GM21528 (cell line): ENCODE data around the gene TBC1D12.
A peak's percentile ranks its signal among the peaks of the same experiment; 100 is the strongest.
"Not testable (repeated sequence)": the region's sequence is repeated elsewhere in the genome, so short reads cannot be mapped to it uniquely, and the experiment has no call there.

Experiments
- ATAC-seq: cut with Tn5 transposase; IDR thresholded peaks from one replicate; pipeline ENCODE4 v1.9.1; 2021; ENCODE audit warnings: mild to moderate bottlenecking, moderate library complexity; ENCODE audit not compliant: unreplicated experiment, low FRiP score

The TBC1D12 gene

DNA sequence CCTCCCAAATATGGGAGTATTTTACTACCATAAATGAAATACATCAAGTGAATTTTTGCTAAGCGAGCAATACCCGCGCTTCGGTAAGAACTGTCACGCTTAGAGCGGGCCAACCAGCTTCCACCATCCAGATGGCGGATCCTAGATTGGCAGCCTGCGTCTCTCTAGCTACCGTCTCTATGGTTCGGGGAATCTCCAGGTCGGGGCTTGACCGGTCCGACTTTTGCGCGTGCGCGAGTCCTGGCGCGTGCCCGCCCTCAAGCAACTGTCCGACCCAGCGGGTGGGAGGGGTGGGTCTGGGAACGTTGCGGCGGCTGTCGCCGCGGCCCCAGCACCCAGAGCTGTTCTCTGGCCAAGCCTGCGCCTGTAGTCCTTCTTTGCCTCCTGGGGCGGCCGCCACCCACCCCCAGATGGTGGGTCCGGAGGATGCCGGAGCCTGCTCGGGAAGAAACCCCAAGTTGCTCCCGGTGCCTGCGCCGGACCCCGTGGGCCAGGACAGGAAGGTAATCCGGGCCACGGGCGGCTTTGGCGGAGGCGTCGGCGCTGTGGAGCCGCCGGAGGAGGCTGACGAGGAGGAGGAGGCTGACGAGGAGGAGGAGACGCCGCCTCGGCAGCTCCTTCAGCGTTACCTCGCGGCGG lies at the start of gene TBC1D12:
Gene TBC1D12 (plus strand): TSS at position 338 of the 639 bp plus-strand sequence. CDS start 73 bp downstream, at position 411.
- peak; percentile 66 for ATAC-seq

DNA sequence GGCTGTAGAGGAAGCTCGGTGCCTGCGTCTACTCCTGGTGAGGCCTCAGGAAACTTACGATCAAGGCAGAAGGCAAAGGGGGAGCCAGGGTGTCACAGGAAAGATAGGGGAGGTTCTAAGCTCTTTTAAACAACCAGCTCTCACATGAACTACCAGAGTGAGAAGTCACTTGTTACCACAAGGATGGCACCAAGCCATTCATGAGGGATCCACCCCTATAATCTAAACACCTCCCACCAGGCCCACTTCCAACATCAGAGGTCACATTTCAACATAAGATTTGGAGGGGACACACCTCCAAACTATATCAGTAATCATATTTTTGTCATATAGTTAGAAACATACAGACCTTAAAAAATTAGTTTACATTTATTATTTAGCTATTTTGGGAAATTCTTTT lies 49.0 kb upstream of the TBC1D12 start:
- ATAC-seq, result no peak

DNA sequence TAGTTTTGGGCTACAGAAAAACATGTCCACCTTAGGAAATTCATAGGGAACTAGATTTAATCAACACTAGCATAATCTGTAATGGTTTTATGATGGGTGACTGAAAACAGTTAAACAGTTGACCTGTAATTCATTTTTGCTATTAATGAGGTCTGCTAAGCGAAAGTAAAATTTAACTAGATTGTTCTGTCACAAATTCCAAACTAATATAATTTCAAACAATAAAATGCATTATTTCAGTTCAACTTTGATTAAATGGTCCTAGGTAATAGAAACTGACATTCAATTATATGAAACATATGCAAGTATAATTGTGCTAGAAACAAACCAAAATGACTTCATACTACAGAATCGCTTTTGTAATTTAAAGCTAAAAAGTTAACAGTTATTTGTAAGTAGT lies 46.5 kb upstream of the TBC1D12 start:
- no peak for ATAC-seq

DNA sequence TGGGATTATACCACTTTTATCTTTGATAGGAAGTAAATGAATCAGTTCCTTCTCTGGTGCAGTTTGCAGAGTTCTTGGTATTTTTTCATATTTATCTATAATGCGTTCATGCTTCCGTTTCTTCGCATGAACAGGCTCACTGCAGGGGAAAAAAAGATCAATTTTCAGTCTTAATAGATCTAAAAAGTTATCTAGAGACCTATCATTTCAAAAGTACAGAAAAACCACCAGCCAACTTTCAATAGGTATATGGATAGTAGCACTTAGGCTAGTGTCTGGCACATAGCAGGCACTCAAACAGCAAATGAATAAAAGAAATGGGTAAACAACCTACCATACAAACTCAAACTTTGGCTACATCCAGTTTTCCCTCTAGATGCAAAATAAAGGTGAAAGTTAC lies 45.1 kb upstream of the TBC1D12 start:
- ATAC-seq, result no peak

DNA sequence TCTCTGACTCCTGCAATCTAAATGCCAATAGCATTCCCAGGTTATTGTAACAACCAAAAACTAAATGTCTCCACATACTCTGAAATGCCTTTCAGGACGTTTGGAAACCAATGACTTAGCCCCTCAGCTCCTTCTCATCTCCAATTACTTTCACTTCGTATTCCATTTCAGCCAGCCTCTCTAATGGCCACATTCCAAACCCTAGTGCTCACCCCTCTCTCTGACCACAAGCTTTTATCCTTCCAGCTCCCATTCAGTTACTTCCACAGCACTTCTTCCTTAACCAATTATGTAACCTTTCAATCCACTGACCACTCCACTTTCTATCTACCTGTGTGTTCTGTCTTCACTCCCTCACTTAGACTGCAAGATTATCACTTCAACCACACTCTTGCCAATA lies 43.9 kb upstream of the TBC1D12 start:
- no peak for ATAC-seq

DNA sequence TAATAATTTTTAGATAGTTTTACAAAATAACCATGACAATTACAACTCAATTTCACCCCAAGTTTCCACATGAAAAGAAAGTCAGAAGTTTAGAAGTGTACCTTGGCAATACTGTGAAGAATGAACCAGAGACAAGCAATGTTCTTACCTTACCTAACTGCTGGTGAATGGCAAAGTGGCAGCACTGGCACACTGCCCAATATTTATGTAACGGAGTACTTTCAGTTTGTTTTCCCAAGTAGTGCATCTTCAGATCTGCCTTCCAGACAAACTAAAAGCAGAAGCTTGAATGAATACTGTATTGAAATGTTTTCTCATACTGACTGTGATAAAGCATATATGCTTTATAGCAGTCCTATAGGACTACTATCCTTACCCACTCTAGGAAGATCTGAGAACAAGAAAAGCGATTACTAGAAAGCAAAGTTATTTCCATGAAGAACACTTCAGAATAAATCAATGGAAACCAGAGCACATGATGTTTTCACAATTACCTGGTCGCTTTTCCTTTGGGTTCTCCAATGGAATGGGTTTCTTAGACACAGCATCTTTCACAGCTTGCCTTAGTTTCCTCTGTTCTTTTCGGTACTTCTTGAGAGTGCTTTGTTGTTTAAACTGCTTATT lies 41.1 kb upstream of the TBC1D12 start:
- ATAC-seq, result no peak

DNA sequence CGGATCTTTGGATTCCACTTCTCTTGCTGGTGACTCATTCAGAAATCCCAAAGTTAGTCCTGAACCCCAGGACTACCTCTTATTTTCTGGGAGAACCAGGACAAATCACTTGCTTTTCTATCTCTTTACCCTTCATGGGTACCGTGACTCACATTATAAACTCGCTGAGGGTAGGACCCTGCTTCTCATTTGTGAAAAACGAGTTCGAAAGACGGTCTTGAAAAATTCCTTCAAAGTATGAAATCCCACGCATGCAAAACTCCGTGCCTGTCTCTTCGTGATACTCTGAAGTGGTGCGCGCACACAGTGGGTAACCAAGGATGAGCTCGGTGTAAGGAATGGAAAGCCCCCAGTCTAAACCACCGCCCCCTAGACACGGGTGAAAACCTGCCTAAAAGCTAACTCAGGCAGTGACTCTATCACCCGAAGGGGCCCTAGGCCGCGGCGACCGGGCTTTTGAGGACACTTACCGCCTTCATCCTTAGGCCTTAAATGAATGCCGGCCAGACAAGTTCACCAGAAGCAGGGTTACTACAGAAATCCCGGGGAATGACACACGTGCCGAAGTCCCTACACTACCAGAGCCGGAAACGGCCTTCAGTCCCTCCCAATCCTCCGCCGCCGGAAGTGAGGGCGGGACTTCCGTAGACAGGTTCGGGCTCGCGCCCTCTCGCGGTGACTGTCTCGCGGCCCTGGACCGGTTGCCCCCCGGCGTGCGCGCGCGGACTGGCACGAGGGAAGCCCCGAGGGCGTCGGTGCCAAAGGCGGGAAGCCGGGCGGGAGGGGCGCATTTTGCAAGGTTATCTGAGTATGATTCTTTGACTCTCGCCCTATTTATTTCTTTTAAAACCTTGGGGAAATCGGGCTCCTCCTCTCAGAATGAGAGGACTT lies 39.7 kb upstream of the TBC1D12 start, which contains the start of gene NOC3L:
Gene NOC3L (minus strand): TSS at position 580 of the 891 bp plus-strand sequence. CDS start 101 bp downstream, at position 479.
- ATAC-seq, result peak; percentile 99

DNA sequence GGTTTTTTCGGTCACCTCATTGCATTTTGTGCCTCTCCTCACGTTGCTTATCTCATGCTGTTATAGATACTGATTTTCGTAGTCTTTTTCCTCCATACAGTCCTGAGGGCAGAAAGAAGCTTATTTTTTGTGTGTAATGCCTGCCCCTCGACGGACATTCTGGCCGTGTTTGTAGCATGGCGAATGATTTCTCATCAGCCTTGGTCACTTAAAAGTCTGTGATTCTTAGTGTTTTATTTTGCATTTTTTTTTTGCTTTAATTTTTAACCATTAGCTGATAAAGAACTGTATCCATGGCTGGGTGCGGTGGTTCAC lies 39.1 kb upstream of the TBC1D12 start:
- ATAC-seq, result peak; percentile 15

DNA sequence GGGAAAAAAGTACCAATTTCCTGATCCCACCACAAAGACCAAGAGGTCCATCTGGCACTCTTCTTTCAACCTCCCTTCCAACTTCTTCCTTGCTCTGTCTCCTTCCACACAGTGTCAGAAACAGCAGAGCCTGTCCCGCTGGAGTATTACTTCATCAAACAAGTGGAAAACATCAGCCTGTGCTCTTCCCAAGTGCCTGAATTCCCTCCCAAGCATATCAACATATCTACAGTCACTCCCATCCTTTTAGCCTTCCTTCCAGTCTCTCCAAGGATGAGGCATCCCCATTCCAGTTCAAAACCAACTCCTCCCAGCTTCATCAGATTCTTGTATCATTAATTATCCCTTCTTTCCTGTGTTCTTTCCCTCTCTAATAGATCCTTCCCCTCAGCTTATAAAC lies 37.9 kb upstream of the TBC1D12 start:
- ATAC-seq, result no peak

DNA sequence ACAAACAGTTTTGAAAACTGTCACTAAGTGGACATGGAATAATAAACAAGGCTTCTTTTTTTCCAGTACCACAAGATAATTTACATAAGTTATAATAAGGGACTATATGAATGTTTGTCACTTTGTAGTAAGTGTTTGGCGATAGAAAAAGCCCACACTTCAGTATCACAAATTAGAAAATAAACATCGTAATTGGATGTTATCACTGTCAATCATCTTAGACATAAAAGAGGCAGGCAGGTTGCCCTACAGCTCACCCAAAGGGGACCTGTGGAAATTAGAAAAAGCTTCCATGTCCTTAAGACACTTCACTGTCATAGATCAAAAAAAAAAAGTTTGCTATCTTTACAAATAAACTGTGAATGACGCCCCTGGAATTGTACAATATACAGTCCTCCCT lies 36.0 kb upstream of the TBC1D12 start:
- no peak for ATAC-seq

DNA sequence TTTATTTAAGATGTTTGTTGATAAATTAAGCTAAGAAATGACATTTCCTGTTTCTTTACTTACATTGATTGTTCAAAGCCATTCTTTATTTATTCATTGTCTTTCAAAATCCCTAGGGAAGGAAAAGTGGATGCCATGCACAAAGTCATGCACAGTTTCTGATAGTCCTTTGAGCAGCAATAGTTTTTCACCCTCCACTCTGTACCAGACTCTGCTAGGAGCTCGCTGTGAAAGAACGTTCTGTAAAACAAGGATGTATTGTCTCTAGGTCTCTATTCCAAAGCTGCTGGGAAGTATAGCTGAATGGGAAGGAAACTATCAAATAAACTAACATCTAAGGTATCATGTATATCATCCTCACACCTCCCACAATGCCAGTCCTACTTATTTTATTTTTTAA lies 31.8 kb upstream of the TBC1D12 start:
- no peak for ATAC-seq

DNA sequence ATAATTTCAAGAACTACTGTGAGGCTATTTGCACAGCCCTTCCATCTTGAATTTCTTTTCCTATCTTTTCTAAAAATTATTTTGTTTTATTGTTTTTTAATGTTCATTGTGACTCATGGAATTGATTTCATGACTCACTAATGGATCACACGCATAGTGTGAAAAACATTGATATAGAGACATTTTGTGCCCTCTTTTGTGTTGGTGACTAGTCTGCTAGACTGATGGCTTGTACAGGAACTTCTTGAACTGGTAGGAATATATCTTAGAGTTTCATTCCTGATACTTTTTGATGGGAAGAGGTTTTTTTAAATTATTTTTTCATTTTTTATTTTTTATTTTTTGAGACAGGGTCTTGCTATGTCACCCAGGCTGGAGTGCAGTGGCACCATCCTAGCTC lies 27.0 kb upstream of the TBC1D12 start:
- ATAC-seq, result no peak

DNA sequence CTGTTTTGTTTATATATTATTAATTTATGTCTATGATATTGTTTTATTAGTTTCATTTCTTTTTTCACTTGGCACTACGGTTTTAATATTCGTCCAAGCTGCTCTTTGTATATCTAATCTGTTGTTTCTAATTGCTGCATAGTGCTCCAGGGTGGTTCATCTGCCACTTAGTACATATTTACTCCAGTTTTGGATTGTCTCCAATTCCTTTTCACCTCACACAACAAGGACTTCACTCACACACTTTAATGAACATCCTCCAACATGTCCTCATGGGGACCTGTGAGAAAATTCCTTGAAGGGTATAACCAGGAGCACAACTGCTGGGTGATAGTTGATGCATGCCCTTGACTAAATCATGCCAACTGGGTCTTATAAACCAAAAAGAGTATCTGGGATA lies 25.5 kb upstream of the TBC1D12 start:
- no peak for ATAC-seq

DNA sequence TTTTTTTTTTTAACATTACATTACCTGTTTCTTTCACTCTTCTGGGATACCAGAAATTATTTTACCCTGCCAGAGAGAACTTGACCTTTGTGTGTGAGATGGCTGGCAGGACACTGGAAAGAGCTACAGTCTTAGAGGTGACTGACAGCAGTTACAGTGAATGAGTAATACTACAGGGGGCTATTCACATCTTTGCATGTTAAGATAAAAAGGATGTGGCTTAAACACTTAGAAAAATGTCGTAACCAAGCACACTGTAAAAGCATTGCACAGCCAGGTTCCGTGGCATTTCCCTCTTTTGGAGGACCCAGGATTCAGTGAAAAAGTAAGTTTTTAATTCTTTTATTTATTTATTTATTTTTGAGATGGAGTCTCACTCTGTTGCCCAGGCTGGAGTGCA lies 18.8 kb upstream of the TBC1D12 start:
- no peak for ATAC-seq

DNA sequence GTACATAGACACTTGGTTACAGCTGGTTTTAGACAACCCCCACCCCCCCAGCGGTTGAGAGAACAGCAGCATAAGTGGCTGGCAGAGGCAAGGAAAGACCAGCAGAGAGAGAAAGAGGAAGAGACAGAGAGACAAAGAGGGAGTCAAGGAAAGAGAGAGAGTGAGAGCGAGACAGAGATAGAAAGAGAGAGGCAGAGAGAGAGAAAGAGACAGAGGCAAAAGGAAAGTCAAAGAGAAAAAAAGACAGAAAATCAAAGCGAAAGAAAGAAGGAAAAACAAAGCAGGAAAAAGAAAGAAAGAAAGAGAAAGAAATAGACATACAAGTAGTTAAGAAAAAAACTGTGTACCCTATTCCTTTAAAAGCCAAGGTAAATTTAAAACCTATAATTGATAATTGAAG lies 16.6 kb upstream of the TBC1D12 start:
- ATAC-seq, result not testable (repeated sequence)

DNA sequence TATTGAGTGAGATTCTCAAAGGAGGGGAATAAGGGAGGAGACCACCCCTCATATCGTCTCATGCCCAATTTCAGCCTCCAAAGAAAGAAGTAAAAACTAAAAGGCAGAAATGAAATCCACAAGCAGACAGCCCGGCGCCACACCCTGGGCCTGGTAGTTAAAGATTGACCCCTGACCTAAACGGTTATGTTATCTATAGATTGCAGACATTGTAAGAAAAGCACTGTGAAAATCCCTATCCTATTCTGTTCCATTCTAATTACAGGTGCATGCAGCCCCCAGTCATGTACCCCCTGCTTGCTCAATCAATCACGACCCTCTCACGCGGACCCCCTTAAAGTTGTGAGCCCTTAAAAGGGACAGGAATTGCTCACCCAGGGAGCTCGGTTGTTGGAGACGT lies 10.2 kb upstream of the TBC1D12 start:
- not testable (repeated sequence) for ATAC-seq

DNA sequence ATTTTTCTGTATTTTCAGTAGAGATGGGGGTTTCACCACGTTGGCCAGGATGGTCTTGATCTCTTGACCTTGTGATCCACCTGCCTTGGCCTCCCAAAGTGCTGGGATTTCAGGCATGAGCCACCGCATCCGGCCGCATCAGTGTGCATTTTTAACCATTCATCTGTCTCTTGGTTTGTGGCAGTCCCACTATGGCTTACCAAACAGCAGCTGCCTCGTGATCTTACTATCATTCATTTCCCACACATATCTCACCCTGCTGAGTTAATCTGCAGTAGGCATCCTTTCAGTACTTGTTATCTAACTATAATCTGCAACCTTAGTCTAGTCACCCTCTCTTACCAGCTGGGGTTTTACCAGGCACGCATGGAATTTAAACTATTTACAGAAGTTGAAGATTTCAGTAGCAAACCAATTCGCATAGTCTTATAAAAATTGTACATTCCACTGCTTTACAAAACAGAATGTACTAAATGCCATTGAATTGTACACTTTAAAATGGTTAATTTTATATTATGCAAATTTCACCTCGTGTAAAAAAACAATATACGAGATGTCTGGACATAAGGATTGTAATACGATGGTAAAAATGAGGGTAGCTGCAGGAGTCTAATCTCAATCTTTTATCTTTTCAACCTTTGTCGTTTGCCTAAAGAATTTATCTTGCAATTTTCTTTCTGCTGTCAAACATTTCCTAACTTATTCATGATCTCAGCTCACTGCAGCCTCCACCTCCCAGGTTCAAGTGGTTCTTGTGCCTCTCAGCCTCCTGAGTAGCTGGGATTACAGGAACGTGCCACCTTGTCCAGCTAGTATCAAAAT lies 4.6 kb upstream of the TBC1D12 start:
- no peak for ATAC-seq

DNA sequence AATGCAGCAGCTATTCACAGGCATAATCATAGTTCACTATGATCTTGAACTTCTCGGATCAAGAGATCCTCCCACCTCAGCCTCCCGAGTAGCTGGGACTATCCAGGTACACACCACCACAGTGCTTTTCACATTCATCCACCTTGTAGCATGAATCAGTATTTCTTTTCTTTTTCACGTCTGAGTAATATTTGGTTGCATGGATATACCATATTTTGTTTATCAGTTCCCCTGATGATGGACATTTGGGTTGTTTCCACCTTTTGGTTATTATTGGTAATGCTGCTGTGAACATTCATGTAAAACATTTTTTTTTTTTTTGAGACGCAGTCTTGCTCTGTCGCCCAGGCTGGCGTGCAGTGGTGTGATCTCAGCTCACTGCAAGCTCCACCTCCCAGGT lies 3.6 kb upstream of the TBC1D12 start:
- no peak for ATAC-seq

DNA sequence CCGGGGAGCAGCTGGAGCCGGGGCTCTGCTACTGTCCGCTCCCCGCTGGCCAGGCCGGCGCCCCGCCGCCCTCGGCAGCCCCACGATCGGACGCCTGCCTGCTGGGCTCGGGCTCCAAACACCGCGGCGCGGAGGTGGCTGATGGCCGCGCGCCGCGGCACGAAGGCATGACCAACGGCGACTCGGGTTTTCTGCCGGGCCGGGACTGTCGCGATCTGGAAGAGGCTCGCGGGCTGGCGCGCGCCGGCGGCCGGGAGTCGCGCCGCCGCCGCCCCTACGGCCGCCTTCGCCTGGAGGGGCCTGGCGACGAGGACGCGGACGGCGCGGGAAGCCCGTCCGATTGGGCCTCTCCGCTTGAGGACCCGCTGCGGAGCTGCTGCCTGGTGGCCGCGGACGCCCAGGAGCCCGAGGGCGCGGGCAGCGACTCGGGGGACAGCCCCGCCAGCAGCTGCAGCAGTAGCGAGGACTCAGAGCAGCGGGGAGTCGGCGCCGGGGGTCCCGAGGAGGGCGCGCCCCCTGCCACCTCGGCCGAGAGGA lies 570 bp downstream of the TBC1D12 start:
- ATAC-seq, result peak; percentile 29
